ENCODE data around the gene PACSIN1. TPM values are rescaled to one million over a fixed set of nuclear protein-coding genes. Genes with fewer than 3 reads are reported as not detected.

PACSIN1 gene
- total and polyA plus RNA-seq, 7 donors: 0.36 to 1.9 (median 0.68) TPM; not detected in 2

DNA sequence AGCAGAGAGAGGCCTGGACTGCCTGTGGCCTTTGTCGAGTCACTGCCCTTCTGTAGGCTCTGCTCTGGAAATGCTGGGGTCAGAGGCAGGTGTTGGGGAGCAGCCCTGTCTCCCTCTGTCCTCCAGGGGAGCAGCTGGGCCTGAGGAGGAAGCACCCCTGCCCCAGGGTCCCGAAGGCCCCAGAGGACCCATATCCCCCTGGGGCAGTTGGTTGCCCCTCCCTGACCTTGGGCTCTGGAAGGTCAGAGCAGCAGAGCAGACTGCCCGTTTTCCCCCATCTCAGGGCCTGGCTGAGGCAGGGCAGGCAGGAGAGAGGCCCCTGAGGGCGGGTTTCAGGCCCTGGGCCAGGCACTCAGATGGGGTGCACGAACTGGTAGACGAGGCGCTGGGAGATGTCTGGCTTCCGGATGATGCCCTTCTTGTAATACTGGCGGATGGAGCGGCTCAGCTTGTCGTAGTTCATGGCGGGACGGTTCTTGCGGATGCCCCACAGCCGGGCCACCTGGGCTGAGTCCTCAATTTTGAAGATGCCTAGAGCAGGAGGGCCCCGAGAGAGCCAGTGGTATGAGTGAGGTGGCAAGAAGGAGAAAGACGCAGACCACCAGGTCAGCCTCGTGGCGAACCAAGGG is 72.2 kb downstream of the PACSIN1 start:
- Histone ChIP-seq H3K4me1 (no peaks in the 10 kb centered on the region), H3K4me3 (no peak overlapping the region), H3K36me3 (no peaks in the 10 kb centered on the region), H3K27me3 (no peaks in the 10 kb centered on the region), H3K27ac (no peak overlapping the region), H3K9me3 (no peaks in the 10 kb centered on the region)
- WGBS, 2 donors: 85 to 91% methylated on average over 19 of the region's 19 CpGs
- intact Hi-C loops (cut with DNase I): no loop called here
- no peak for DNase-seq
- TF ChIP-seq EP300 (IDR thresholded peaks at IDR 0.05): no peak
- TF ChIP-seq POLR2AphosphoS5 (IDR thresholded peaks at IDR 0.05): no peak

DNA sequence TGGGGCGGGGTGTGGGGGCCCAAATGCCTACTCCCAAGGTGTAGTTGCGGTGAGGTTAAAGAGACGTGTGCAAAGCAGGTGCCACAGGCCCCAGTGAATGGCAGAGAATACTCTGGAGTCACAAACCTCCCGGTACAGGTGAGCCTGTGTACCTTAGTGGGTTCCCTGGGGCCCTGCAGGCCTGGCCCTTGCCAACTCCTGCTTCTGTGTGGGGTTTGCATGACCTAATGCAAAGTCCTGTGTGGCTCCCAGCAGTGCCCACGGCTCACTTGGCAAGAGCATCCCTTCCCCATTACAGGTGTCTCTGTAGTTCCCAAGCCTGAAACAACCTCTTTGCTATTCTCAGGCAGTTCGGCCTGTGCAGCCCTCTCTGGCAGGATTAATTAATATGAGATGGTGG is 72.7 kb downstream of the PACSIN1 start:
- Histone ChIP-seq H3K27me3 (no peaks in the 10 kb centered on the region), H3K4me1 (no peaks in the 10 kb centered on the region), H3K27ac (no peak overlapping the region), H3K36me3 (no peaks in the 10 kb centered on the region), H3K9me3 (no peaks in the 10 kb centered on the region), H3K4me3 (no peak overlapping the region)
- no peak for DNase-seq
- WGBS, 2 donors: 77 to 86% methylated on average over 6 of the region's 6 CpGs
- intact Hi-C loops (cut with DNase I): no loop called here
- TF ChIP-seq POLR2AphosphoS5 (IDR thresholded peaks at IDR 0.05): no peak
- TF ChIP-seq POLR2A (IDR thresholded peaks at IDR 0.05): no peak
- TF ChIP-seq EP300 (IDR thresholded peaks at IDR 0.05): no peak
- TF ChIP-seq, protein P1, sequence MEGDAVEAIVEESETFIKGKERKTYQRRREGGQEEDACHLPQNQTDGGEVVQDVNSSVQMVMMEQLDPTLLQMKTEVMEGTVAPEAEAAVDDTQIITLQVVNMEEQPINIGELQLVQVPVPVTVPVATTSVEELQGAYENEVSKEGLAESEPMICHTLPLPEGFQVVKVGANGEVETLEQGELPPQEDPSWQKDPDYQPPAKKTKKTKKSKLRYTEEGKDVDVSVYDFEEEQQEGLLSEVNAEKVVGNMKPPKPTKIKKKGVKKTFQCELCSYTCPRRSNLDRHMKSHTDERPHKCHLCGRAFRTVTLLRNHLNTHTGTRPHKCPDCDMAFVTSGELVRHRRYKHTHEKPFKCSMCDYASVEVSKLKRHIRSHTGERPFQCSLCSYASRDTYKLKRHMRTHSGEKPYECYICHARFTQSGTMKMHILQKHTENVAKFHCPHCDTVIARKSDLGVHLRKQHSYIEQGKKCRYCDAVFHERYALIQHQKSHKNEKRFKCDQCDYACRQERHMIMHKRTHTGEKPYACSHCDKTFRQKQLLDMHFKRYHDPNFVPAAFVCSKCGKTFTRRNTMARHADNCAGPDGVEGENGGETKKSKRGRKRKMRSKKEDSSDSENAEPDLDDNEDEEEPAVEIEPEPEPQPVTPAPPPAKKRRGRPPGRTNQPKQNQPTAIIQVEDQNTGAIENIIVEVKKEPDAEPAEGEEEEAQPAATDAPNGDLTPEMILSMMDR (IDR thresholded peaks at IDR 0.05): no peak

DNA sequence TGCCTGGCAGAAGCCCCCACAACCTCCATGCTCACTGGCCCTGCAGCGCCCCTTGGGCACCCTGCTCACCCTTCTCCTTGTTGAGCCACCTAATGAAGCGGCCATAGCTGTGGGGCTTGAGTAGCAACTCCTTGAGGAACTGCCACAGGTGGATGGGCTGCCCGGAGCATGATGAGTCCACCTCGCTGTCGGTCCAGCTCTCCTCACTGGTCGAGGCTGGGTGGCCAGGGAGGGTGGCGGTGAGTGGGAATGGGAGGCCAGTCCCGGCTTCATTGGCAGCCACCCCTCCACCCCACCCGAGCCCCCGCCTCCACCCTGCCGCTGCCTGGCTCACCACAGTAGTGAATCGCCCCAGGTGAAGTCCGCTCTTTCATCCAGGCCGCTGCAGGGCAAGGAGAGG is 73.3 kb downstream of the PACSIN1 start:
- 85% methylated on average over 14 of the region's 14 CpGs for WGBS, 2 donors
- no peak overlapping the region for H3K27ac ChIP-seq
- intact Hi-C loops (cut with DNase I): no loop called here
- no peaks in the 10 kb centered on the region for H3K4me1 ChIP-seq
- no peaks in the 10 kb centered on the region for H3K36me3 ChIP-seq
- TF ChIP-seq, protein P1 (IDR thresholded peaks at IDR 0.05): no peak
- TF ChIP-seq EP300 (IDR thresholded peaks at IDR 0.05): no peak
- no peak for TF ChIP-seq POLR2A (IDR thresholded peaks at IDR 0.05)
- no peak for TF ChIP-seq POLR2AphosphoS5 (IDR thresholded peaks at IDR 0.05)
- H3K27me3 ChIP-seq: no peaks in the 10 kb centered on the region
- no peaks in the 10 kb centered on the region for H3K9me3 ChIP-seq
- no peak overlapping the region for H3K4me3 ChIP-seq
- DNase-seq: no peak

DNA sequence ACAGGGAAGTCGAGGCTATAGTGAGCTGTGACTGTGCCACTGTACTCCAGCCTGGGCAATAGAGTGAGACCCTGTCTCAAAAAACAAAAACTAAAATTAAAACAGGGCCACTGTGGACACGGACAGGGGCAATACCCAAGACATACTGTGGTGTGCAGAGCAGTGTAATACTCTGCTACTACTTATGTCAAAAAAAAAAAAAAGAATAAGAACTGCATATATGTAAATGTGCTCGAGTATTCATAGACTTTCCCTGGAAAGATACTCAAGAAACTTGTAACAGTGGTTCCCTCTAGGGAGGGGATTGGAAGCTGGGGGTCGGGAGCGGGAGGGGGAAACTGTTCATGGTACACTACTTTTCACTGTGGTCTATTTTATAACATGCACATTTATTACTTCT is 74.3 kb downstream of the PACSIN1 start:
- DNase-seq: no peak
- 70 to 77% methylated on average over 5 of the region's 5 CpGs for WGBS, 2 donors
- intact Hi-C loops (cut with DNase I): no loop called here

DNA sequence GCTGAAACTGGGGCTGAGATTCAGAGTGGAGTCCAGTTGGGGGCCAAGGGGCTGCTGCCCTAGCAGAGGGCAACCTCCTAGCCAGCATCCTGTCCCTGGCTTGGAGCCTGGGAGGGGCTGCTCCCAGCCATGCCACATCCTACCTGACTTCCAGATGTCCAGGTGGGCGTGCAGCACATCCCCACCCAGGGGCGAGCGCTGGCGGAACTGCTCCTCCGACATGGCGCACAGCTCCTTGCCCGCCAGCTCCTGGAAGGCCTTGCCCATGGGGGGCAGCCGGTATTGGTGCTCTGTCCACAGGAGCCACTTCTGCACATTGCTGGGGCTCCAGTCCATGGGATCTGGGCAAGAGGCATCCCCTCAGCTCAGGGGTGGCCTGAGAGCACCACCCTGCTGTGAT is 75.0 kb downstream of the PACSIN1 start:
- Histone ChIP-seq H3K9me3 (no peaks in the 10 kb centered on the region), H3K4me3 (no peak overlapping the region), H3K27ac (no peak overlapping the region), H3K4me1 (no peaks in the 10 kb centered on the region), H3K36me3 (no peaks in the 10 kb centered on the region), H3K27me3 (no peaks in the 10 kb centered on the region)
- TF ChIP-seq POLR2A (IDR thresholded peaks at IDR 0.05) (no peak), POLR2AphosphoS5 (IDR thresholded peaks at IDR 0.05) (no peak)
- DNase-seq: no peak
- intact Hi-C loops (cut with DNase I): no loop called here
- WGBS, 2 donors: 89 to 93% methylated on average over 8 of the region's 8 CpGs

More for the DNA sequence above, 74.3 kb downstream of the PACSIN1 start:
- H3K27ac ChIP-seq: no peak overlapping the region
- no peaks in the 10 kb centered on the region for H3K4me1 ChIP-seq
- H3K36me3 ChIP-seq: no peaks in the 10 kb centered on the region
- H3K27me3 ChIP-seq: no peaks in the 10 kb centered on the region
- TF ChIP-seq, protein P1 (IDR thresholded peaks at IDR 0.05): no peak
- TF ChIP-seq POLR2AphosphoS5 (IDR thresholded peaks at IDR 0.05): no peak
- TF ChIP-seq EP300 (IDR thresholded peaks at IDR 0.05): no peak
- no peak for TF ChIP-seq POLR2A (IDR thresholded peaks at IDR 0.05)
- no peaks in the 10 kb centered on the region for H3K9me3 ChIP-seq
- H3K4me3 ChIP-seq: no peak overlapping the region

DNA sequence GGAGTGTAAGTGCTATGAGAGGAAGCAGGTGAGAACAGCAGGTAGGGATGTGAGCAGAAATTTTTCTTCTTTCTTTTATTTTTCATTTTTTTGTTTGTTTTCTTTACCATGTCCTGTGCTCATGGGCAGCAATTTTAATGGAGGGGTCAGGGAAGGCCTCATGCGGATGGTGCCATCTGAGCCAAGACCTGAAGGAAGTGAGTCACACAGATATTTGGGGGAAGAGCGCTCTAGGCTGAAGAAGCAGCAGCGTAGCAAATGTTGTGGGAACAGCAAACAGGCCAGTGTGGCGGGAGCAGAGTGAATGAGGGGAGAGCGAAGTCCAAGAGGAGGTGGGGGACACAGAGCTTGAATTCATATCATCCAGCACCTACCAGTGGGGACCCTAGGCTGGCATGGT is 77.5 kb downstream of the PACSIN1 start:
- no peaks in the 10 kb centered on the region for H3K27me3 ChIP-seq
- intact Hi-C loops (cut with DNase I): no loop called here
- WGBS, 2 donors: 74 to 82% methylated on average over 5 of the region's 5 CpGs
- no peak overlapping the region for H3K4me3 ChIP-seq
- peaks cover 0 to 16% (median 11%) of the 10 kb centered on the region in 4 donors for H3K4me1 ChIP-seq
- no peak for DNase-seq
- TF ChIP-seq POLR2A (IDR thresholded peaks at IDR 0.05) (no peak), POLR2AphosphoS5 (IDR thresholded peaks at IDR 0.05) (no peak), EP300 (IDR thresholded peaks at IDR 0.05) (no peak)
- TF ChIP-seq, protein P1 (IDR thresholded peaks at IDR 0.05): no peak
- no peaks in the 10 kb centered on the region for H3K9me3 ChIP-seq
- no peaks in the 10 kb centered on the region for H3K36me3 ChIP-seq
- no peak overlapping the region for H3K27ac ChIP-seq
